ENCODE data around the gene DNAJB1. TPM values are rescaled to one million over a fixed set of nuclear protein-coding genes. Genes with fewer than 3 reads are reported as not detected.
"Not testable (repeated sequence)": the region's sequence is repeated elsewhere in the genome, so short reads cannot be mapped to it uniquely, and the experiment has no call there.

Gene DNAJB1
- total RNA-seq, 2 donors from 2014 or later: 62.5 to 64.1 TPM

DNA sequence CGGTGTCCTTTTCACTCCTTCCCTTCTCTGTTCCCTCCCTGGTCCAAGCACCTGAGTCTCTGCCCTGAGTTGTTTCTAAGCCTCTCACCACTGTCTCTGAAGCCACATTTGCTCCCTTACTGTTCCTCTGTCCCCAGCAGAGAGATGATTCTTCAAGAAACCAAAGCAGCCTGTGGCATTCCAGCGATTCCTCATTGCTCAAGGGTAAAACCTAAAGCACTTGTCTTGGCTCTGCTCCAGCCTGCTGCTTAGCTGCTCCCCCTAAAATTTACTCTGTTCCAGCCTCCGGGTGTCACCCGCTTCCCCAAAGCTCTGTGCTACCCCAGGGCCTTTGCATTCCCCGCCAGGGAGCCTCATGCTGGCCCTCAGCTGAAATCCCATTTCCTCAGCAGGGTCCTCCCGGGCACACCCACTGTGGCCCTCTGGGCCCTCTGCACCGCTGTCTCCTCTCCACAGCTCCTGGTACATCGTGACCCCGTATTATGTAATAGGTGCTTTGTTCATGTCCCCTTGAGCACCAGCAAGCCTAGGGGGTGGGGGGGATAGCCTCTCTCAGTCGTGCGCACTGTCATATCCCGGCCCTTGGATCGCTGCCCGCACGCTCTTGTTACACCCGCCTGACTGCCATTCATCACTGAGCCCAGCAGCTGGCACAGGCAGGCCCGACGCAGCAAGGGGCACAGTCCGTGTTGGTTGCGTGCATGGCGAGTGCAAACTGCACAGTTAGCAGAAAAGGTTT, 26.9 kb upstream of the DNAJB1 start:
- ATAC-seq (replicated peaks in 1 of 2) (no peak), DNase-seq (no peak)
- Mint-ChIP-seq H3K4me1 (ENCODE audit: low read depth) (peaks cover 17% of the 10 kb centered on the region), H3K27me3 (ENCODE audit: low read depth) (no peaks in the 10 kb centered on the region), H3K27ac (peak overlapping the region; percentile 52), H3K9me3 (no peaks in the 10 kb centered on the region), H3K4me3 (no peak overlapping the region), H3K36me3 (ENCODE audit: insufficient read depth in 2 of 2) (peaks cover 3 to 5% of the 10 kb centered on the region in 2 donors)

DNA sequence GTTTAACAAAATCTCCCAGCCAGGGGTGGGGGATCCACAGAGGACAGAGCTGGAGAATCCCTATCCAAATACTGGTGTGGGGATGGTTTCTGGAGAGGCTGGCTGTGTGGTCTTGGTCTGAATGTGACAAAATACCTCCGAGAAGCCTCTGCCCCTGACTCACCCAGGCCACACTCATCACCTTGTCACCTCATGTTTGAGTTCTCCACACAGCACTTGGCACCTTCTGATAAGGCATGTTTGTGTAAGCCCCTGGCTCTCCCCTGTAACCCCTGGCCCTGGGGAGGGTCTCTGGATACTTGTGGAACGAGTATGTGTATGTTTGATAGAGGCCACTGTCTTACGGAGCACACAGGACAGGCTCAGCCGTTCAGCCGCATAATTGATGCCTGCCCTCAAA, 25.9 kb upstream of the DNAJB1 start:
- Mint-ChIP-seq H3K27me3 (ENCODE audit: low read depth) (no peaks in the 10 kb centered on the region), H3K4me3 (no peak overlapping the region), H3K9me3 (no peaks in the 10 kb centered on the region), H3K4me1 (ENCODE audit: low read depth) (peaks cover 11% of the 10 kb centered on the region), H3K27ac (no peak overlapping the region), H3K36me3 (ENCODE audit: insufficient read depth in 2 of 2) (peaks cover 2 to 3% of the 10 kb centered on the region in 2 donors)
- DNase-seq (no peak), ATAC-seq (replicated peaks in 1 of 2) (peak; percentile 39 to 78)

DNA sequence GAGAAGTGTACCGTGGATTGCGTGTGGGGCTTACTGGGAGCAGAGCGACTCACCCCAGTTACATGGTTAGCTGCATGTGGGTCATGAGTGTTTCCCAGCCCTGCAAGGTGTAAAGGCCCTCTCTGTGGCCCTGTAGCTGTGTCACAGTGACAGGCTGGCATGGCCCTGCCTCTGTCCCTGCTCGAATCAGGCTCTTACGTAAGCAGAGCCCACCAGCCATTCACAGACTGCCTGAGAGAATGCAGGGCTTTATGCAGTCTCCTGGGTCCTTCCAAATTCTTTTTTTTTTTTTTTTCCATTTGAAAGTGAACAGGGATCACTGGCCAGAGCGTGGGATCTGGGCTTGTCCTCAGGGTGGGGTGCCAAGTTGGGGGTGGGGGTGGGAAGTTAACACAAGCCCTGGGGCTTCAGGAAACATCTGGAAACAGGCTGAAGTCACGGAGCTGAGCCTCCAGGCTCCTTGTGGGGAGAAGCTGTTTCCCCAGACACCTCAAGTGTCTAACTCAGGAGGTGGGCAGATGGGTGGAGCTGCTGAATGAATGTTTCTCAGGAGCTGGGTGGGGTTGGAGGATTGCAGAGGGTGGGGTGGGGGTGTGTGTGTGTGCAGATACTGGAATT, 24.6 kb upstream of the DNAJB1 start:
- ATAC-seq (replicated peaks in 1 of 2) (peak in 1 of 2 donors; percentile 61), DNase-seq (no peak)
- Mint-ChIP-seq H3K27ac (no peak overlapping the region), H3K9me3 (no peaks in the 10 kb centered on the region), H3K27me3 (ENCODE audit: low read depth) (no peaks in the 10 kb centered on the region), H3K4me1 (ENCODE audit: low read depth) (peaks cover 12% of the 10 kb centered on the region), H3K36me3 (ENCODE audit: insufficient read depth in 2 of 2) (peaks cover 0 to 3% of the 10 kb centered on the region in 2 donors), H3K4me3 (no peak overlapping the region)

- H3K9me3 Mint-ChIP-seq: not testable (repeated sequence)
These were observed 23.8 kb upstream of the DNAJB1 start for GRCh38 chr19:14541979-14542378.

GRCh38 chr19:14540741-14541525, 22.7 kb upstream of the DNAJB1 start:
- no peak overlapping the region for H3K4me3 Mint-ChIP-seq
- no peaks in the 10 kb centered on the region for H3K27me3 Mint-ChIP-seq (ENCODE audit: low read depth)
- no peak overlapping the region for H3K27ac Mint-ChIP-seq
- peaks cover 0 to 1% of the 10 kb centered on the region in 2 donors for H3K36me3 Mint-ChIP-seq (ENCODE audit: insufficient read depth in 2 of 2)
- no peaks in the 10 kb centered on the region for H3K9me3 Mint-ChIP-seq
- ATAC-seq (replicated peaks in 1 of 2) (no peak), DNase-seq (no peak)
- H3K4me1 Mint-ChIP-seq (ENCODE audit: low read depth): peaks cover 25% of the 10 kb centered on the region

More at GRCh38 chr19:14541979-14542378, 23.8 kb upstream of the DNAJB1 start:
- not testable (repeated sequence) for DNase-seq; ATAC-seq (replicated peaks in 1 of 2); H3K27ac Mint-ChIP-seq; H3K27me3 Mint-ChIP-seq (ENCODE audit: low read depth); H3K36me3 Mint-ChIP-seq (ENCODE audit: insufficient read depth in 2 of 2); H3K4me3 Mint-ChIP-seq
- peaks cover 19% of the 10 kb centered on the region for H3K4me1 Mint-ChIP-seq (ENCODE audit: low read depth)

DNA sequence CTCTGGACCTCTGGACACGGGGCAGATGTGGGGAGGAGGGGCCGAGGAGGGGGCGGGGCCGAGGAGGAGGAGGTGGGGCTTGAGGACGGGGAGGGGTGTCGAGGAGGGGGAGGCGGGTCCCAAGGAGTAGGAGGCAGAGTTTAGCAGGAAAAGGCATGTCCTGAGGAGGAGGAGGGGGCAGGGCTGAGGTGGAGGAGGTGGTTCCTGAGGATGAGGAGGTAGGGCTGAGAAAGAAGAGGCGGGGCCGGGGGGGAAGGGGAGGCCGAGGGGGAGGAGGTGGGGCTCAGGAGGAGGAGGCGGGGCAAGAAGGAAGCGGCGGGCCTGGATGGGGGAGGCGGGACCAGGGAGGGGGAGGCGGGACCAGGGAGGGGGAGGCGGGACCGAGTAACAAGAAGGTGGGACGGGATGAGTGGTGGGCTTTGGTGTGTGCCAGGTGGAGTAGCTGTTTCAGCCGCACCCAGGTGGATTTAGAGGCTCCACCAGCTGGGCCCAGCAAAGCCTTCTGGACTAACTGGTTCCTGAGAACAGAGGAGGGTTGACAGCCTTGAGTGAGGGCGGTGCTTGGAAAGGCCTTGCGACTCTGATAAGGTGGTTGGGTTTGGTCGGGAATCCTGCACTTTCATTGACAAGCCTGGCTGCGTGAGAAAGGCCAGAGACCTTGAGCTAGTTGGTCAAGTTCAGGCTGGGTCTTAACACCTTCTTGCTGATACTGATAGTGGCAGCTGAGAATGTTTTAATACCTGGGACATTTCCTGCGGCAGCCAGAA, 18.9 kb upstream of the DNAJB1 start:
- ATAC-seq (replicated peaks in 1 of 2): peak; percentile 74 to 75
- DNase-seq: peak; percentile 53 to 55
- Mint-ChIP-seq H3K27ac (no peak overlapping the region), H3K9me3 (no peaks in the 10 kb centered on the region), H3K27me3 (ENCODE audit: low read depth) (no peaks in the 10 kb centered on the region), H3K4me3 (no peak overlapping the region), H3K36me3 (ENCODE audit: insufficient read depth in 2 of 2) (peaks cover 0 to 3% of the 10 kb centered on the region in 2 donors), H3K4me1 (ENCODE audit: low read depth) (peaks cover 33% of the 10 kb centered on the region)

DNA sequence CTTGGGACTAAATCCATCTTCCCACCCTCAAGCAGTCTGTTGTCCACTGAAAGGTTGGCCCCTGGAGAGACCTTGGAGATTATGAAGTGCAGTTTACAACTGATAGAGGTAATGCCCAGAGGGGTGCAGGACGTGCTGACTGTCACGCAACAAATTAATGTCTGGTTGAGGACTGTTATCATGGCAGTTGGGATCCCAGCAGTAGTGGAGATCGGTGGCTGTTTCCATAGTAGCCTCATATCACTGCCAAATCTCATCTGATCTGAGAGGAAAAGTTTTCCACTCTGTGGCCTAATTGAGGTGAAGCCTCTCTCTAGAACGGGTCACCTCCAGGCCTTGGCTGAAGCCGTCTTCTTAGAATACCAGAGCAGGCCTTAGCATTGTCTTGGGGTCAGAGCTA, 15.3 kb upstream of the DNAJB1 start:
- Mint-ChIP-seq H3K4me1 (ENCODE audit: low read depth) (peaks cover 55% of the 10 kb centered on the region), H3K27me3 (ENCODE audit: low read depth) (no peaks in the 10 kb centered on the region), H3K9me3 (no peaks in the 10 kb centered on the region), H3K27ac (no peak overlapping the region), H3K4me3 (no peak overlapping the region), H3K36me3 (ENCODE audit: insufficient read depth in 2 of 2) (peaks cover 0 to 2% of the 10 kb centered on the region in 2 donors)
- DNase-seq (no peak), ATAC-seq (replicated peaks in 1 of 2) (no peak)

- Mint-ChIP-seq H3K27me3 (ENCODE audit: low read depth) (no peaks in the 10 kb centered on the region), H3K27ac (peak overlapping the region; percentile 58)
- ATAC-seq (replicated peaks in 1 of 2): no peak
These were observed 12.3 kb upstream of the DNAJB1 start for GRCh38 chr19:14530506-14530905.

DNA sequence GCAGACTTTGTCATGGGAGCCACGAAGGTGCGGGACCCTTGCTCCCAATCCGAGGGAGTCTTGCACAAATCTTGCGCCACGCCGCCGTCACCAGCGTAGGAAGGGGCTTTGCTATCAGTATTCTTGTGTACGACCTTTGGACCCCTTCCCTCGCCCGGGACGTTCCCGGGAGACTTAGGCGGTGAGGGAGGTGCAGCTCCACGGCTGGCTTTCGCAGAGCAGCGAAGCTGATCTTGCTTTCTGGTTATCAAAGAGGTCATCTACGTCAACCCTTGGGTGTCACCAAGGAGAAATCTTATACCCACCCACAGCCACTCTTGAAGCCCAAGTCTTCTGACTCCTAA, 11.8 kb upstream of the DNAJB1 start:
- H3K4me1 Mint-ChIP-seq (ENCODE audit: low read depth): peaks cover 46% of the 10 kb centered on the region
- H3K27ac Mint-ChIP-seq: peak overlapping the region; percentile 45
- no peaks in the 10 kb centered on the region for H3K9me3 Mint-ChIP-seq
- ATAC-seq (replicated peaks in 1 of 2) (no peak), DNase-seq (peak in 1 of 2 donors; percentile 41)
- peak overlapping the region; percentile 95 to 99 for H3K4me3 Mint-ChIP-seq
- H3K27me3 Mint-ChIP-seq (ENCODE audit: low read depth): no peaks in the 10 kb centered on the region
- peaks cover 0 to 4% of the 10 kb centered on the region in 2 donors for H3K36me3 Mint-ChIP-seq (ENCODE audit: insufficient read depth in 2 of 2)

More at GRCh38 chr19:14530506-14530905, 12.3 kb upstream of the DNAJB1 start:
- Mint-ChIP-seq H3K36me3 (ENCODE audit: insufficient read depth in 2 of 2) (peaks cover 0 to 4% of the 10 kb centered on the region in 2 donors), H3K4me3 (peak overlapping the region; percentile 78 to 99), H3K9me3 (no peaks in the 10 kb centered on the region), H3K4me1 (ENCODE audit: low read depth) (peaks cover 47% of the 10 kb centered on the region)
- DNase-seq: no peak

DNA sequence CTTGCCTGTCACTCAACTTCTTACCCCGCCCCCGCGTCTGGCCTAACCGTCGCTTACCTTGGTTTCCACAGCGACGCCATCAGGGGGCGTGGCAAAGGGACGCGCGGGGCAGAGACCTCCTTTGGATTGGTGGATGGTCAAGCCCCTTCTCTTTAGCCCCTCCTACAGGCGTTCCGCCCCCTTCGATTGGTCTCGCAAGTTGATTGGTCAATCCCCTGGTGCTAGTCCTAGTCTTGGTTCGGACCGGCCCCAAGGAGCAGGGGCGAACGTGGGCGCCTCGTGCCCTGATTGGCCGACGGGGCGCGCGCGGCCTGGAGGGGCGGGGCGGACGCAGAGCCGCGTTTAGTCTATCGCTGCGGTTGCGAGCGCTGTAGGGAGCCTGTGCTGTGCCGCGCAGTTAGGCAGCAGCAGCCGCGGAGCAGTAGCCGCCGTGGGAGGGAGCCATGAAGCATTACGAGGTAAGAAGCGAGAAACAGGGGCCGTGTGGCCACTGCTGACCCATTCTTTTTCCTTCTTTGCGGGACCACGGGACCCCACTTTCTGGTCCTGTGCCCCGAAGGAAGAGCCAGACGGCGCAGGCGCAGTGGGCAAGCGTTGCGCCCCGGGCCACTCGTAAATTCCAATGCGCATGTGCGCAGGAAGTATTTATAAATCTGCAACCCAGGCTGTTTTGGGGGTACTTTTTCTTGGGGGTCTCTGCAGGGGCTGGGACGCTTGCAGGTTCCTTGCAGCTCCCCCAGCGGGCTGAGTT, 11.2 kb upstream of the DNAJB1 start, which contains the start of gene TECR:
TSS of gene TECR (plus strand) at position 341 of the 751 bp plus-strand sequence. CDS start at position 444, 103 bp downstream.
- Mint-ChIP-seq H3K27me3 (ENCODE audit: low read depth) (no peaks in the 10 kb centered on the region), H3K36me3 (ENCODE audit: insufficient read depth in 2 of 2) (peaks cover 0 to 4% of the 10 kb centered on the region in 2 donors), H3K27ac (peak within 1 kb of the TSS; percentile 45), H3K4me3 (peak within 1 kb of the TSS; percentile 95 to 99), H3K9me3 (no peaks in the 10 kb centered on the region), H3K4me1 (ENCODE audit: low read depth) (peaks cover 46% of the 10 kb centered on the region)
- ATAC-seq (replicated peaks in 1 of 2) (peak; percentile 95 to 97), DNase-seq (peak; percentile 100)

DNA sequence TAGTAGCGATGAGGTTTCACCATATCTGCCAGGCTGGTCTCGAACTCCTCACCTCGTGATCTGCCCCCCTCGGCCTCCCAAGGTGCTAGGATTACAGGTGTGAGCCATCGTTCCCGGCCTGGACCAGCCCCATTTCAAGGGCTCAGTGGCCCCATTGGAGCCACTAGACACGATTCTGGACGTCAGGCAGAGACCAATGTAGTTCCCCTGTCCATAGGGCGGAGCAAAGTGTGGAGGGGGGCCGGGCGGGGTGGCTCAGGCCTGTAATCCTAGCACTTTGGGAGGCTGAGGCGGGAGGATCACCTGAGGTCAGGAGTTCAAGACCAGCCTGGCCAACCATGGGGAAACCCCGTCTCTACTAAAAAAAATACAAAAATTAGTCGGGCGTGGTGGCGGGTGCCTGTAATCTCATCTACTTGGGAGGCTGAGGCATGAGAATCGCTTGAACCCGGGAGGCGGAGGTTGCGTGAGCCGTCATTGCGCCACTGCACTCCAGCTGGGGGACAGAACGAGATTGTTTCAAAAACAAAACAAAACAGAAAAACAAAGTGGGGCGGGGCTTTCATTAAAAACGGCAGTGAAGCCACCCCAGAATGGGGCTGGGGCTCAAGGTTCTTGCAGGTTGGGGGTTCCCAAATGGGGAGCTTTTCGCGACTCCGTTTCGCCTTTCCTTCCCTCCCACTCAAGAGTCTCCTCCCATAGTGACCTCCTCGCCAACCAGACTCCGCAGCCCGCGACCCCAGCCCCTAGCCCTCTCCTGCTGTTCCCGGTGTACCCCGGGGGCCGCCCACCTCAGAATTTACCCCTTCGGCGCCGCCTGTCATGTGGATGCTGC, 10.4 kb upstream of the DNAJB1 start:
- Mint-ChIP-seq H3K4me1 (ENCODE audit: low read depth) (peaks cover 46% of the 10 kb centered on the region), H3K27ac (peak overlapping the region; percentile 42), H3K27me3 (ENCODE audit: low read depth) (no peaks in the 10 kb centered on the region), H3K36me3 (ENCODE audit: insufficient read depth in 2 of 2) (peaks cover 0 to 2% of the 10 kb centered on the region in 2 donors), H3K9me3 (no peaks in the 10 kb centered on the region), H3K4me3 (peak overlapping the region; percentile 95 to 99)
- ATAC-seq (replicated peaks in 1 of 2): no peak
- no peak for DNase-seq
